Coronary artery (tissue), 2 donors: ENCODE results near the gene TXN.
A peak's percentile ranks its signal among the peaks of the same experiment; 100 is the strongest.
"Not testable (repeated sequence)": the region's sequence is repeated elsewhere in the genome, so short reads cannot be mapped to it uniquely, and the experiment has no call there.

Experiments
- DNase-seq: peaks from one replicate; pipeline ENCODE4 v3.0.0-alpha.2; 2017; ENCODE audit warnings: low spot score
- H3K27ac ChIP-seq, 2 donors: fragments of 200-600 bp; sonication (generic); one replicate each; pipeline ENCODE4 v1.5.1; 2016 to 2019
- H3K4me3 ChIP-seq: fragments of 200-600 bp; sonication (generic); 2 replicates; pipeline ENCODE4 v1.5.1; 2016; ENCODE audit warnings: mild to moderate bottlenecking, moderate library complexity
- TF ChIP-seq, protein P1 (sequence below): fragments of 200-600 bp; sonication (generic); IDR thresholded peaks from one replicate; pipeline ENCODE4 v1.5.1; 2019; ENCODE audit warnings: antibody characterized with exemption

TXN gene

GRCh38 chr9:110198357-110198756 lies 58.0 kb downstream of the TXN start:
- TF ChIP-seq, protein P1, sequence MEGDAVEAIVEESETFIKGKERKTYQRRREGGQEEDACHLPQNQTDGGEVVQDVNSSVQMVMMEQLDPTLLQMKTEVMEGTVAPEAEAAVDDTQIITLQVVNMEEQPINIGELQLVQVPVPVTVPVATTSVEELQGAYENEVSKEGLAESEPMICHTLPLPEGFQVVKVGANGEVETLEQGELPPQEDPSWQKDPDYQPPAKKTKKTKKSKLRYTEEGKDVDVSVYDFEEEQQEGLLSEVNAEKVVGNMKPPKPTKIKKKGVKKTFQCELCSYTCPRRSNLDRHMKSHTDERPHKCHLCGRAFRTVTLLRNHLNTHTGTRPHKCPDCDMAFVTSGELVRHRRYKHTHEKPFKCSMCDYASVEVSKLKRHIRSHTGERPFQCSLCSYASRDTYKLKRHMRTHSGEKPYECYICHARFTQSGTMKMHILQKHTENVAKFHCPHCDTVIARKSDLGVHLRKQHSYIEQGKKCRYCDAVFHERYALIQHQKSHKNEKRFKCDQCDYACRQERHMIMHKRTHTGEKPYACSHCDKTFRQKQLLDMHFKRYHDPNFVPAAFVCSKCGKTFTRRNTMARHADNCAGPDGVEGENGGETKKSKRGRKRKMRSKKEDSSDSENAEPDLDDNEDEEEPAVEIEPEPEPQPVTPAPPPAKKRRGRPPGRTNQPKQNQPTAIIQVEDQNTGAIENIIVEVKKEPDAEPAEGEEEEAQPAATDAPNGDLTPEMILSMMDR = no peak
- no peak for DNase-seq
- Histone ChIP-seq H3K4me3 (no peak overlapping the region), H3K27ac (no peak overlapping the region)

DNA sequence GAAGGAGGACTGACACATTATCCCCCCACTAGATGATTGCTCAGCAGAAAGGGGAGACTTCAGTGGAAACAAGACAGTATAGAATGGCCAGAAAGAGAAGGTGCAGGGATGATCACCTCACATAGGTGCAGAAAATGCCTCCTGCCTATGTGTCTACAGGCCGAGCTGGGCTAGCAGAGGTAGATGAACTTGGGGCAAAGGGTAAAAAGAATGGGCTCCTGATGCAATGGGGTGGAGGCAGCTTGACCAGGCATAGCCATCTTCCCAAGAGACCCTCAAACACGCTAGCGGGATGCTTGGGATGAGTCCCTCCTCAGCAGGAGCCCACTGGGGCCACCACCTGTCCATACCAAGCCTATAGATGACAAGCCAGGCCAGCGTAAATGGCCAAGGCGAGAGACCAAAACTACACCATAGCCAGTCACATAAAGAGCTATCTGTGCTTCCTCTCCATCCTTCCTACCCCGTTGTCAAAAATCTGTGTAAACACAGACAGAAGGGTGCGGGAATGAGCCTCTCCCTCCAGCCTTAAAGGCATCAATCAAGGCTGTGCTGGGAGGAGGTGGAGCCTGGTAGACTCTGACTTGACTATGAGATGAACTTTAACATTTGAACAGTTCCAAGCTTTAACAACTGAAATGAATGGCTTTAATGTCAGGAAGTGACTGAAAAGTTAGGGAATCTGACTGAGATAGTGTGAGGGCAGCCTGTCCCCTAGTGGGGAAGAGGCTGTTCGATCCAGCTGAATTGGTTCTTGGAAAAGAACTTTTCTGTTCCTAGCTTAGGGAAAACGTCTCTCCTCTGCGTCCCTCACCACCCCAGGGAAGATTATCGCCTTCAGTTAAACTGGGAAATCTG lies 58.7 kb downstream of the TXN start:
- no peak overlapping the region for H3K27ac ChIP-seq

DNA sequence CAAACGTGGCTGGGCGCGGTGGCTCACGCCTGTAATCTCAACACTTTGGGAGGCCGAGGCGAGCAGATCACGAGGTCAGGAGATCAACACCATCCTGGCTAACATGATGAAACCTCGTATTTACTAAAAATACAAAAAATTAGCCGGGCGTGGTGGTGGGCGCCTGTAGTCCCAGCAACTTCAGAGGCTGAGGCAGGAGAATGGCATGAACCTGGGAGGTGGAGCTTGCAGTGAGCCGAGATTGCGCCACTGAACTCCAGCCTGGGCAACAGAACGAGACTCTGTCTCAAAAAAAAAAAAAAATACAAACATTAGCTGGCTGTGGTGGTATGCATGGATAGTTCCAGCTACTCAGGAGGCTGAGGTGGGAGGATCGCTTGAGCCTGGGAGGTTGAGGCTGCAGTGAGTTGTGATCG lies 60.2 kb downstream of the TXN start:
- not testable (repeated sequence) for H3K4me3 ChIP-seq, H3K27ac ChIP-seq, DNase-seq

More for the DNA sequence above, 58.7 kb downstream of the TXN start:
- DNase-seq = no peak
- TF ChIP-seq, protein P1 = peak; percentile 11
- no peak overlapping the region for H3K4me3 ChIP-seq
